GM23338 (cell line): ENCODE data around the gene NFIC. TPM values are rescaled to one million over a fixed set of nuclear protein-coding genes. Genes with fewer than 3 reads are reported as not detected.

Experiments
- ATAC-seq: fragments of 200-7000 bp; cut with Tn5 transposase; 3 replicates; pipeline ENCODE4 v1.9.1; 2020
- DNase-seq: peaks from one replicate; pipeline ENCODE4 v3.0.0-alpha.2; 2015; ENCODE audit warnings: low spot score
- H2AFZ ChIP-seq: fragments of 200-600 bp; sonication (generic); 2 replicates; pipeline ENCODE4 v1.8.0; 2016; ENCODE audit warnings: antibody characterized with exemption, mild to moderate bottlenecking, moderate library complexity
- H3F3A ChIP-seq: fragments of 200-600 bp; sonication (generic); replicated peaks from 2 replicates; pipeline ENCODE4 v1.8.0; 2017; ENCODE audit warnings: antibody characterized with exemption, mixed run types, low read depth
- H3K27ac ChIP-seq: fragments of 200-600 bp; sonication (generic); 2 replicates; pipeline ENCODE4 v1.6.1; 2016; ENCODE audit warnings: low read depth
- H3K27me3 ChIP-seq: fragments of 200-600 bp; sonication (generic); 2 replicates; pipeline ENCODE4 v1.8.0; 2016; ENCODE audit warnings: mild to moderate bottlenecking, mixed run types, moderate library complexity; ENCODE audit not compliant: insufficient read depth
- H3K36me3 ChIP-seq: fragments of 200-600 bp; sonication (generic); 2 replicates; pipeline ENCODE4 v1.8.0; 2016; ENCODE audit warnings: mild to moderate bottlenecking; ENCODE audit not compliant: insufficient read depth
- H3K4me1 ChIP-seq: fragments of 200-600 bp; sonication (generic); 2 replicates; pipeline ENCODE4 v1.8.0; 2016; ENCODE audit warnings: mild to moderate bottlenecking, moderate library complexity; ENCODE audit not compliant: insufficient read depth
- H3K4me2 ChIP-seq: fragments of 200-600 bp; sonication (generic); 2 replicates; pipeline ENCODE4 v1.7.1; 2017; ENCODE audit warnings: mixed run types
- H3K4me3 ChIP-seq: fragments of 200-600 bp; sonication (generic); 2 replicates; pipeline ENCODE4 v1.6.1; 2016; ENCODE audit warnings: mixed run types
- H3K79me2 ChIP-seq: fragments of 200-600 bp; sonication (generic); replicated peaks from 2 replicates; pipeline ENCODE4 v1.8.0; 2017; ENCODE audit warnings: mild to moderate bottlenecking; ENCODE audit not compliant: insufficient read depth
- H3K9me2 ChIP-seq: fragments of 200-600 bp; sonication (generic); 2 replicates; pipeline ENCODE4 v1.8.0; 2017; ENCODE audit not compliant: insufficient read depth
- H4K20me1 ChIP-seq: fragments of 200-600 bp; sonication (generic); replicated peaks from 2 replicates; pipeline ENCODE4 v1.8.0; 2017; ENCODE audit warnings: mild to moderate bottlenecking; ENCODE audit not compliant: insufficient read depth
- H3K27ac Mint-ChIP-seq: 2 replicates; pipeline ENCODE4 v1.8.0; 2020; ENCODE audit warnings: inconsistent platforms, mild to moderate bottlenecking, moderate library complexity, mixed read lengths
- H3K27me3 Mint-ChIP-seq: 3 replicates; pipeline ENCODE4 v1.8.0; 2022; ENCODE audit warnings: low read depth, mild to moderate bottlenecking, moderate library complexity, mixed read lengths, inconsistent platforms; ENCODE audit not compliant: insufficient read depth, poor library complexity
- H3K36me3 Mint-ChIP-seq: 3 replicates; pipeline ENCODE4 v1.8.0; 2021; ENCODE audit warnings: low read depth, mild to moderate bottlenecking, inconsistent platforms, moderate library complexity, mixed read lengths
- H3K4me1 Mint-ChIP-seq: 3 replicates; pipeline ENCODE4 v1.8.0; 2020; ENCODE audit warnings: mild to moderate bottlenecking, inconsistent platforms, mixed read lengths
- H3K4me3 Mint-ChIP-seq: 3 replicates; pipeline ENCODE4 v1.8.0; 2021; ENCODE audit warnings: moderate library complexity, mild to moderate bottlenecking, inconsistent platforms, mixed read lengths
- H3K9me3 Mint-ChIP-seq: 3 replicates; pipeline ENCODE4 v1.8.0; 2020; ENCODE audit warnings: moderate library complexity, mild to moderate bottlenecking, inconsistent platforms, mixed read lengths
- EZH2 ChIP-seq: fragments of 200-600 bp; sonication (generic); IDR thresholded peaks from one replicate; pipeline ENCODE4 v1.8.0; 2017; ENCODE audit warnings: antibody characterized with exemption, mild to moderate bottlenecking, low read depth; ENCODE audit not compliant: unreplicated experiment
- EZH2phosphoT487 ChIP-seq: fragments of 200-600 bp; sonication (generic); IDR thresholded peaks from one replicate; pipeline ENCODE4 v1.8.1; 2018; ENCODE audit warnings: antibody characterized with exemption; ENCODE audit not compliant: unreplicated experiment
- NANOG ChIP-seq: IDR thresholded peaks from 2 replicates; pipeline ENCODE4 v1.6.1; 2016; ENCODE audit warnings: antibody characterized with exemption, borderline replicate concordance
- POLR2AphosphoS5 ChIP-seq: IDR thresholded peaks from 2 replicates; pipeline ENCODE4 v1.6.1; 2016; ENCODE audit warnings: antibody characterized with exemption, low read depth
- STAT1 ChIP-seq: IDR thresholded peaks from one replicate; pipeline ENCODE4 v1.6.1; 2016; ENCODE audit warnings: antibody characterized with exemption; ENCODE audit not compliant: unreplicated experiment
- ZNF114 ChIP-seq: fragments of 250-450 bp; sonication (Bioruptor Pico); IDR thresholded peaks from 2 replicates; pipeline ENCODE4 v1.5.0; 2020; ENCODE audit warnings: mild to moderate bottlenecking, moderate library complexity
- ZNF331 ChIP-seq: fragments of 250-450 bp; sonication (Bioruptor Pico); IDR thresholded peaks from 2 replicates; pipeline ENCODE4 v1.5.0; 2020; ENCODE audit warnings: low read depth, mild to moderate bottlenecking, moderate library complexity
- ZNF462 ChIP-seq: fragments of 250-450 bp; sonication (Bioruptor Pico); IDR thresholded peaks from 2 replicates; pipeline ENCODE4 v1.5.0; 2020; ENCODE audit warnings: mild to moderate bottlenecking, moderate library complexity
- long read RNA-seq: library from polyadenylated mRNA; unstranded; transcript quantifications from one replicate; pipeline ENCODE4 v2.0.0, GENCODE V29; 2020; ENCODE audit not compliant: unreplicated experiment
- polyA plus RNA-seq: library from polyadenylated mRNA; unstranded; fragments of >200 nt; fragmentation: Nextera tagmentation; extraction: Ambion mirVana; gene quantifications from 2 replicates; pipeline ENCODE4 v1.2.1, GENCODE V29; 2016
- total RNA-seq: library from RNA; depleted of rRNA; stranded (reverse); fragments of >200 nt; shearing (Covaris generic); gene quantifications from 2 replicates; pipeline ENCODE4 v1.2.3, GENCODE V29; 2014; rRNA removed
- TF ChIP-seq, protein P1 (sequence below): IDR thresholded peaks from 2 replicates; pipeline ENCODE4 v1.6.1; 2016; ENCODE audit warnings: antibody characterized with exemption

The NFIC gene
- 0.58 and 1.3 TPM in 2 replicates for total RNA-seq
- 5.3 and 8.2 TPM in 2 replicates for polyA plus RNA-seq
- long read RNA-seq, partial matches to known transcripts, result 1 of 3 reads
- long read RNA-seq, other reads (novel, unspliced or antisense), result 1 of 3 reads

DNA sequence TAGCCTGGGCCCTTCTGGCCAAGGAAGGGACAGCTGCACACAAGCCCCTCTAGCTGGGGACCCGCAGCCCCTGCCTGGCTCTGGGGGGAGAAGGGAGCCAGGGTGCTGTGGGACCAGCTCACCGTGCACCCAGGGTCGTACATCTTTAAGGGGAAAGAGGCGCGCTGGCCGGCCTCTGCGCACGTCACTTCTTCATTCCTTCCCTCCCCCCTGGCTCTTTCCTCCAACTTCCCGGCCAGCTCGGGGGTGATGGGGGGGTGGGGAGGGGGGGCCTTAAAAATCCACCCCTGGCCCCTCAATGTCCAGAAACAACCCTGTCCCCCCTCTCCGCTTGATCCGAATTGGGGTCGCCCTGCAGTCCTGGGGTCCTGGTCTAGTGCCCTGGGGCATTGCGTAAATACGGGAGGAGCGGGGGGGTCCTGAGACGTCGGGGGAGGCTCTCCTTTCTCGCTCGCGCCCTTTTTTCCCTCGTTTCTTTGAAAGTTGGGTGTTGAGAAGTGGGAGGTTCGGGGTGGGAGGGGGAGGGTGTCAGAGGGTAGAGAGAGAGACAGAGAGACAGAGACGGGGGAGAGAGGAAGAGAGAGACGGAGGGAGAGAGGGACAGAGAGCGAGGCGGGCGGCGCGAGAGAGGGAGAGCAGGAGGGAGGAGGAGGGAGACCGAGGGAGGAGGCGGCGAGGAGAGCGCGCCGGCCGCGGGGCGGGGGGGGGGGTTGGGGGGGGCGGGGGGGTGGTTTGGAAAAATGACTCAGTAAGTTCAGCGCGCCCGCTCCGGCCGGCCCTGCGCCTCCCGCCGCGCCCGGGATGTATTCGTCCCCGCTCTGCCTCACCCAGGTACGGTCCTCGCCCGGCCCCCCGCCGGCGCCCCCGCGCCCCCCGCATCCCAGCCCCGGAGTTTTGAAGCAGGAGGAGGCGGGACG is at the start of gene NFIC:
Gene NFIC (plus strand): TSS at position 748 of the 917 bp plus-strand sequence. CDS start 54 bp downstream, at position 802.
- Histone ChIP-seq H3K36me3 (no peaks in the 10 kb centered on the region), H3K4me2 (peak within 1 kb of the TSS; percentile 84), H3K4me1 (peaks cover 19% of the 10 kb centered on the region; the same call in 1 of the 2 replicates), H4K20me1 (peaks cover 12% of the 10 kb centered on the region; the same call in 1 of the 2 replicates), H3K27me3 (peaks cover 99% of the 10 kb centered on the region), H3K79me2 (no peaks in the 10 kb centered on the region), H3K9me2 (no peaks in the 10 kb centered on the region), H3K4me3 (peak within 1 kb of the TSS; percentile 57), H3K27ac (no peak within 1 kb of the TSS), H3F3A (peaks cover 5% of the 10 kb centered on the region; the same call in 1 of the 2 replicates), H2AFZ (peak within 1 kb of the TSS; percentile 66; the same call in 1 of the 2 replicates)
- H3K27ac Mint-ChIP-seq, result no peak within 1 kb of the TSS
- ATAC-seq (peak; percentile 26), DNase-seq (peak; percentile 77)
- peak; percentile 32 for TF ChIP-seq EZH2
- no peak for TF ChIP-seq ZNF114 (CRISPR knock-in tag)
- peaks cover 2% of the 10 kb centered on the region; the same call in 2 of the 3 replicates for H3K9me3 Mint-ChIP-seq
- no peaks in the 10 kb centered on the region; the same call in 2 of the 3 replicates for H3K36me3 Mint-ChIP-seq
- H3K4me1 Mint-ChIP-seq, result peaks cover 36% of the 10 kb centered on the region
- peak within 1 kb of the TSS; percentile 72 for H3K4me3 Mint-ChIP-seq
- H3K27me3 Mint-ChIP-seq, result peaks cover 93% of the 10 kb centered on the region

DNA sequence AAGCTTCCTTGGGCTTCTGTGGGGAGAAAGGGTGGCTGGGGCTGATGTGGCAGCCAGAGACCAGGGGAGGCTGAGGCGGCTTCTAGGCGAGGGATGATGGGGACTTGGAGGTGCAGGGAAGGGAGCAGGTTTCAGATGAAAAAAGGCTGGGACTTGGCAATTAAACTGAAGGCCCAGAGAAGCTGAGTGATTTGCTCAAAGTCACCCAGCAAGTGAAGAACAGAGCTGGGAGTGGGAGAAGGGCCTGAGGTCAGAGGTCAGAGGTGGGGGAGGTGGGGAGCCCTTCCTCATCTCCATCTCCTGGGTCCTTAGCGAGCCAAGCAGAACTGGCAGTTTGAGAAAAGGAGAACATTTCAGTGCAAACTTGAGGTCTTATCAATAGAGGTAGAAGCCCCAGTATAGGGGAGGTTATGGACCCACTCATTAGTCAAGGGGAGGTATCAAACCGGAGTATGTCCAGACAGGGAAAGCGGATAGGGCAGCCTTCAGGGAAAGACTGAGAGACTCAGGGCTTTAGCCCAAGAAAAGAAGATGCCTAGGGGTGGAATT is 49.6 kb upstream of the NFIC start:
- Histone ChIP-seq H3K27me3 (no peaks in the 10 kb centered on the region), H3K36me3 (no peaks in the 10 kb centered on the region), H3K79me2 (no peaks in the 10 kb centered on the region), H4K20me1 (no peaks in the 10 kb centered on the region; the same call in 1 of the 2 replicates), H3K4me2 (no peak overlapping the region), H3K4me1 (no peaks in the 10 kb centered on the region), H3K27ac (no peak overlapping the region), H3K9me2 (no peaks in the 10 kb centered on the region), H2AFZ (no peak overlapping the region), H3K4me3 (no peak overlapping the region), H3F3A (no peaks in the 10 kb centered on the region)
- no peak for ATAC-seq
- peaks cover 16% of the 10 kb centered on the region for H3K27me3 Mint-ChIP-seq
- TF ChIP-seq NANOG (no peak), STAT1 (no peak), ZNF331 (no peak), ZNF462 (CRISPR knock-in tag) (no peak), POLR2AphosphoS5 (no peak), EZH2phosphoT487 (no peak)
- TF ChIP-seq, protein P1, sequence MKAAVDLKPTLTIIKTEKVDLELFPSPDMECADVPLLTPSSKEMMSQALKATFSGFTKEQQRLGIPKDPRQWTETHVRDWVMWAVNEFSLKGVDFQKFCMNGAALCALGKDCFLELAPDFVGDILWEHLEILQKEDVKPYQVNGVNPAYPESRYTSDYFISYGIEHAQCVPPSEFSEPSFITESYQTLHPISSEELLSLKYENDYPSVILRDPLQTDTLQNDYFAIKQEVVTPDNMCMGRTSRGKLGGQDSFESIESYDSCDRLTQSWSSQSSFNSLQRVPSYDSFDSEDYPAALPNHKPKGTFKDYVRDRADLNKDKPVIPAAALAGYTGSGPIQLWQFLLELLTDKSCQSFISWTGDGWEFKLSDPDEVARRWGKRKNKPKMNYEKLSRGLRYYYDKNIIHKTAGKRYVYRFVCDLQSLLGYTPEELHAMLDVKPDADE, result no peak
- H3K27ac Mint-ChIP-seq, result no peak overlapping the region
- H3K36me3 Mint-ChIP-seq, result no peaks in the 10 kb centered on the region
- no peaks in the 10 kb centered on the region for H3K9me3 Mint-ChIP-seq
- no peak for DNase-seq
- H3K4me1 Mint-ChIP-seq, result no peaks in the 10 kb centered on the region
- no peak overlapping the region for H3K4me3 Mint-ChIP-seq
